KMS-11 (cell line): Measurements from ENCODE around the gene ZNF597.

Experiments
- H2AFZ ChIP-seq: fragments of 200-600 bp; sonication (generic); 2 replicates; pipeline ENCODE4 v1.6.1; 2016; ENCODE audit warnings: antibody characterized with exemption, mixed run types, low read depth
- H3K27ac ChIP-seq: fragments of 200-600 bp; sonication (generic); 2 replicates; pipeline ENCODE4 v1.6.1; 2016; ENCODE audit warnings: mild to moderate bottlenecking, mixed run types
- H3K27me3 ChIP-seq: fragments of 200-600 bp; sonication (generic); 2 replicates; pipeline ENCODE4 v1.6.1; 2017; ENCODE audit warnings: mild to moderate bottlenecking, low read depth, mixed run types, moderate library complexity; ENCODE audit not compliant: insufficient read depth
- H3K36me3 ChIP-seq: fragments of 200-600 bp; sonication (generic); 2 replicates; pipeline ENCODE4 v1.6.1; 2017; ENCODE audit warnings: mild to moderate bottlenecking, mixed run types; ENCODE audit not compliant: insufficient read depth
- H3K4me1 ChIP-seq: fragments of 200-600 bp; sonication (generic); 2 replicates; pipeline ENCODE4 v1.6.1; 2016; ENCODE audit warnings: mild to moderate bottlenecking, low read depth, mixed run types; ENCODE audit not compliant: poor library complexity, severe bottlenecking
- H3K4me2 ChIP-seq: fragments of 200-600 bp; sonication (generic); 2 replicates; pipeline ENCODE4 v1.7.0; 2016; ENCODE audit warnings: mild to moderate bottlenecking, mixed run types
- H3K4me3 ChIP-seq: fragments of 200-600 bp; sonication (generic); IDR thresholded peaks from 2 replicates; pipeline ENCODE4 v1.6.1; 2017; ENCODE audit warnings: low read depth, low read length, mixed read lengths; ENCODE audit not compliant: insufficient read depth
- H3K79me2 ChIP-seq: fragments of 200-600 bp; sonication (generic); 2 replicates; pipeline ENCODE4 v1.6.1; 2016; ENCODE audit warnings: low read depth, mixed run types; ENCODE audit not compliant: insufficient read depth
- H3K9ac ChIP-seq: fragments of 200-600 bp; sonication (generic); 2 replicates; pipeline ENCODE4 v1.6.1; 2016; ENCODE audit warnings: mild to moderate bottlenecking, mixed run types
- H4K20me1 ChIP-seq: fragments of 200-600 bp; sonication (generic); 2 replicates; pipeline ENCODE4 v1.6.1; 2016; ENCODE audit warnings: mild to moderate bottlenecking, mixed run types; ENCODE audit not compliant: insufficient read depth
- TF ChIP-seq, protein P1 (sequence below): fragments of 200-600 bp; sonication (generic); conservative IDR thresholded peaks from 2 replicates; pipeline ENCODE4 v1.6.1; 2017; ENCODE audit warnings: low read depth, mild to moderate bottlenecking, antibody characterized with exemption, low read length, moderate library complexity, mixed read lengths

The ZNF597 gene

DNA sequence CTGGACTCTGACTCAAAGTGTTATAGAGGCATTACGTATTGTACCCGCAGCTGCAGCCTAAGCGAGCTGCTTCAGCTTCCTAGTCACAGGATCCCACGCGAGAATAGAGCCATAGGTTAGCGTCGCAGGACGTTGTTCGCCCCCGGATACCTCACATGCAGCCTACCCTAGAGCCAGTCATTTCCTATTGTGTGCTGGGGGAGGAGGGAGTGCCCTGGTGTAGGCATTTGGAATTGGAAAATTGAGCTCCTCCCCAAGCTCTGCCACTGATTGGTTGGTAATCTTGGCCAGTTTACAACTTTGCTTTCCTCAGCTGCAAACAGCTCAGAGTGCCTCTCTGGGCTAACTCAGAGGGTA lies 706 bp upstream of the ZNF597 start:
- no peak overlapping the region; the same call in 1 of the 2 replicates for H3K4me2 ChIP-seq
- H2AFZ ChIP-seq: no peak overlapping the region; the same call in 1 of the 2 replicates

DNA sequence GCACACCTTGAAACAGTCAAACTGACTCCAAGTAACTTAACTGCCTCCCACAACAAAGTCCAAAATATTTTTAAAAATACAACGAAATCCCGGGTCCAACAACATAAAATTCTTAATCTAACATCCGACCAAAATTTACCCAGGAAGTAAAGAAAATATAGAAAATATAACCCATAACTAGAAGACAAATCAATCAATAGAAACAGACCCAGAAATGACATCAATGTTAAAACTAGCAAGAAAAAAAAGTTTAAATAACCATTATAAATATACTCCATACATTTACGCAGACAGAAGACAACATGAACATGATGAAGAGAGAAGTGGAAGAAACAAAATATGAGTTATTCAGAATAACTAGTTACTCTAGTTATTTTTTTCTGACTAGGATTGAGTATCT lies 3.7 kb downstream of the ZNF597 start:
- Histone ChIP-seq H3K9ac (no peak overlapping the region), H3K4me3 (no peak overlapping the region), H3K4me2 (no peak overlapping the region), H3K4me1 (peaks cover 7% of the 10 kb centered on the region), H3K36me3 (no peaks in the 10 kb centered on the region), H3K79me2 (no peaks in the 10 kb centered on the region), H2AFZ (no peak overlapping the region), H3K27me3 (no peaks in the 10 kb centered on the region), H4K20me1 (no peaks in the 10 kb centered on the region), H3K27ac (no peak overlapping the region)
- TF ChIP-seq, protein P1, sequence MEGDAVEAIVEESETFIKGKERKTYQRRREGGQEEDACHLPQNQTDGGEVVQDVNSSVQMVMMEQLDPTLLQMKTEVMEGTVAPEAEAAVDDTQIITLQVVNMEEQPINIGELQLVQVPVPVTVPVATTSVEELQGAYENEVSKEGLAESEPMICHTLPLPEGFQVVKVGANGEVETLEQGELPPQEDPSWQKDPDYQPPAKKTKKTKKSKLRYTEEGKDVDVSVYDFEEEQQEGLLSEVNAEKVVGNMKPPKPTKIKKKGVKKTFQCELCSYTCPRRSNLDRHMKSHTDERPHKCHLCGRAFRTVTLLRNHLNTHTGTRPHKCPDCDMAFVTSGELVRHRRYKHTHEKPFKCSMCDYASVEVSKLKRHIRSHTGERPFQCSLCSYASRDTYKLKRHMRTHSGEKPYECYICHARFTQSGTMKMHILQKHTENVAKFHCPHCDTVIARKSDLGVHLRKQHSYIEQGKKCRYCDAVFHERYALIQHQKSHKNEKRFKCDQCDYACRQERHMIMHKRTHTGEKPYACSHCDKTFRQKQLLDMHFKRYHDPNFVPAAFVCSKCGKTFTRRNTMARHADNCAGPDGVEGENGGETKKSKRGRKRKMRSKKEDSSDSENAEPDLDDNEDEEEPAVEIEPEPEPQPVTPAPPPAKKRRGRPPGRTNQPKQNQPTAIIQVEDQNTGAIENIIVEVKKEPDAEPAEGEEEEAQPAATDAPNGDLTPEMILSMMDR: no peak

More for the DNA sequence above, 706 bp upstream of the ZNF597 start:
- peaks cover 4% of the 10 kb centered on the region for H3K4me1 ChIP-seq
- TF ChIP-seq, protein P1: no peak
- no peaks in the 10 kb centered on the region for H4K20me1 ChIP-seq
- no peaks in the 10 kb centered on the region for H3K36me3 ChIP-seq
- H3K79me2 ChIP-seq: no peaks in the 10 kb centered on the region
- H3K27ac ChIP-seq: no peak overlapping the region
- peak overlapping the region; percentile 8; the same call in 1 of the 2 replicates for H3K9ac ChIP-seq
- no peaks in the 10 kb centered on the region for H3K27me3 ChIP-seq
- H3K4me3 ChIP-seq: no peak overlapping the region

DNA sequence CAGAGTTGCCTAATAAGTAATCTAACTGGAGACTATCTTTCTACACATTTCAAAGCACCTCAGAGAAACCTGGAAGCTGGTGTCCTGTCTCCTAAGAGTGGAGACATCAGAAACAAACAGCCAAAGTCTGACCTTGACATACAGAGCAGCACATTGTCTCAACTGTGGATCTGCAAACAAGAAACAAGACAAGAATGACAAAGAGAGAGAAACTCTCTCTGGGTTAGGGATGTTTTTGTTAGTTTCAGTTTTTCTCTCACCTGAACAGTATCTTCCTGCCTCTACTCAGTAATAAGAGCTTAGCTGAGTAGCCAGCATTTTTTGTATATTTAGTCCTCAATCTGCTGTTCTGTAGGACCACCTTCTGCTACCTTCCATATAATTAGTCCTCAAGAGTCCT lies 8.9 kb downstream of the ZNF597 start:
- Histone ChIP-seq H3K4me3 (no peak overlapping the region), H2AFZ (no peak overlapping the region), H3K27me3 (no peaks in the 10 kb centered on the region), H3K79me2 (no peaks in the 10 kb centered on the region), H4K20me1 (no peaks in the 10 kb centered on the region), H3K9ac (no peak overlapping the region), H3K36me3 (no peaks in the 10 kb centered on the region), H3K4me2 (no peak overlapping the region; the same call in 1 of the 2 replicates), H3K27ac (no peak overlapping the region; the same call in 1 of the 2 replicates), H3K4me1 (peaks cover 19% of the 10 kb centered on the region)
- TF ChIP-seq, protein P1: no peak

- TF ChIP-seq, protein P1: no peak
- H3K4me1 ChIP-seq: peaks cover 19% of the 10 kb centered on the region
- no peak overlapping the region for H3K27ac ChIP-seq
- no peaks in the 10 kb centered on the region for H3K79me2 ChIP-seq
- H3K27me3 ChIP-seq: no peaks in the 10 kb centered on the region
- no peak overlapping the region for H2AFZ ChIP-seq
- no peak overlapping the region for H3K4me3 ChIP-seq
- H3K36me3 ChIP-seq: no peaks in the 10 kb centered on the region
- H4K20me1 ChIP-seq: no peaks in the 10 kb centered on the region
- H3K9ac ChIP-seq: no peak overlapping the region
- H3K4me2 ChIP-seq: no peak overlapping the region
Measured at GRCh38 chr16:3431779-3432219, 11.5 kb downstream of the ZNF597 start.
